Measurements from ENCODE around the gene FAHD2B.
"Not testable (repeated sequence)": the region's sequence is repeated elsewhere in the genome, so short reads cannot be mapped to it uniquely, and the experiment has no call there.

Gene FAHD2B

GRCh38 chr2:97050032-97050431 is 44.6 kb downstream of the FAHD2B start:
- not testable (repeated sequence) for H2AFZ ChIP-seq (ENCODE audit: low read depth, low read length, severe bottlenecking); H3K36me3 ChIP-seq (ENCODE audit: low read length); H4K20me1 ChIP-seq (ENCODE audit: low read depth, low read length); H3K9me2 ChIP-seq (replicated peaks; ENCODE audit: insufficient read depth, low read length); H3K27me3 ChIP-seq (ENCODE audit: low read length); H3K79me2 ChIP-seq (ENCODE audit: insufficient read depth, low read length); H3K9me3 ChIP-seq (ENCODE audit: insufficient read depth, low read length)
- Histone ChIP-seq H3K9ac (ENCODE audit: low read length) (peak overlapping the region; percentile 55), H3K4me3 (ENCODE audit: insufficient read depth, low read length, poor library complexity, severe bottlenecking) (peak overlapping the region; percentile 46), H3K27ac (ENCODE audit: low read depth, low read length) (peak overlapping the region; percentile 69), H3F3A (ENCODE audit: insufficient read depth) (peaks cover 35% of the 10 kb centered on the region), H3K4me2 (ENCODE audit: low read depth, low read length, poor library complexity, severe bottlenecking) (peak overlapping the region; percentile 76)

- Histone ChIP-seq H3K27ac (ENCODE audit: low read depth, low read length) (peak overlapping the region; percentile 95), H3K9ac (ENCODE audit: low read length) (peak overlapping the region; percentile 46), H3F3A (ENCODE audit: insufficient read depth) (peaks cover 35% of the 10 kb centered on the region), H3K4me2 (ENCODE audit: low read depth, low read length, poor library complexity, severe bottlenecking) (peak overlapping the region; percentile 67), H3K4me3 (ENCODE audit: insufficient read depth, low read length, poor library complexity, severe bottlenecking) (peak overlapping the region; percentile 30)
- H3K9me3 ChIP-seq (ENCODE audit: insufficient read depth, low read length); H2AFZ ChIP-seq (ENCODE audit: low read depth, low read length, severe bottlenecking); H3K27me3 ChIP-seq (ENCODE audit: low read length); H3K79me2 ChIP-seq (ENCODE audit: insufficient read depth, low read length); H3K9me2 ChIP-seq (replicated peaks; ENCODE audit: insufficient read depth, low read length); H3K36me3 ChIP-seq (ENCODE audit: low read length); H4K20me1 ChIP-seq (ENCODE audit: low read depth, low read length): not testable (repeated sequence)
Observed at GRCh38 chr2:97048448-97048847, 46.2 kb downstream of the FAHD2B start.

- not testable (repeated sequence) for H3K79me2 ChIP-seq (ENCODE audit: insufficient read depth, low read length); H3K9me2 ChIP-seq (replicated peaks; ENCODE audit: insufficient read depth, low read length); H2AFZ ChIP-seq (ENCODE audit: low read depth, low read length, severe bottlenecking); H3K9me3 ChIP-seq (ENCODE audit: insufficient read depth, low read length); H4K20me1 ChIP-seq (ENCODE audit: low read depth, low read length); H3K27me3 ChIP-seq (ENCODE audit: low read length); H3K36me3 ChIP-seq (ENCODE audit: low read length)
- peaks cover 35% of the 10 kb centered on the region for H3F3A ChIP-seq (ENCODE audit: insufficient read depth)
- H3K9ac ChIP-seq (ENCODE audit: low read length) = peak overlapping the region; percentile 53
- H3K27ac ChIP-seq (ENCODE audit: low read depth, low read length) = peak overlapping the region; percentile 95
- H3K4me2 ChIP-seq (ENCODE audit: low read depth, low read length, poor library complexity, severe bottlenecking) = peak overlapping the region; percentile 67
- peak overlapping the region; percentile 50 for H3K4me3 ChIP-seq (ENCODE audit: insufficient read depth, low read length, poor library complexity, severe bottlenecking)
Observed at GRCh38 chr2:97046676-97047075, 48.0 kb downstream of the FAHD2B start.

- H3K27ac ChIP-seq (ENCODE audit: low read depth, low read length) = peak overlapping the region; percentile 95
- H3K4me2 ChIP-seq (ENCODE audit: low read depth, low read length, poor library complexity, severe bottlenecking) = peak overlapping the region; percentile 67
- not testable (repeated sequence) for H3K9me3 ChIP-seq (ENCODE audit: insufficient read depth, low read length); H3K79me2 ChIP-seq (ENCODE audit: insufficient read depth, low read length); H3K36me3 ChIP-seq (ENCODE audit: low read length); H2AFZ ChIP-seq (ENCODE audit: low read depth, low read length, severe bottlenecking); H4K20me1 ChIP-seq (ENCODE audit: low read depth, low read length); H3K27me3 ChIP-seq (ENCODE audit: low read length); H3K9me2 ChIP-seq (replicated peaks; ENCODE audit: insufficient read depth, low read length)
- peak overlapping the region; percentile 50 for H3K4me3 ChIP-seq (ENCODE audit: insufficient read depth, low read length, poor library complexity, severe bottlenecking)
- peaks cover 35% of the 10 kb centered on the region for H3F3A ChIP-seq (ENCODE audit: insufficient read depth)
- H3K9ac ChIP-seq (ENCODE audit: low read length) = peak overlapping the region; percentile 53
Observed at GRCh38 chr2:97045895-97046499, 48.7 kb downstream of the FAHD2B start.

Measured in SU-DHL-6 (cell line).